ENCODE measurements around the gene STX11. TPM values are rescaled to one million over a fixed set of nuclear protein-coding genes. Genes with fewer than 3 reads are reported as not detected.

Gene STX11
- total RNA-seq, 1 donor from 2014 or later = 1.9 TPM

DNA sequence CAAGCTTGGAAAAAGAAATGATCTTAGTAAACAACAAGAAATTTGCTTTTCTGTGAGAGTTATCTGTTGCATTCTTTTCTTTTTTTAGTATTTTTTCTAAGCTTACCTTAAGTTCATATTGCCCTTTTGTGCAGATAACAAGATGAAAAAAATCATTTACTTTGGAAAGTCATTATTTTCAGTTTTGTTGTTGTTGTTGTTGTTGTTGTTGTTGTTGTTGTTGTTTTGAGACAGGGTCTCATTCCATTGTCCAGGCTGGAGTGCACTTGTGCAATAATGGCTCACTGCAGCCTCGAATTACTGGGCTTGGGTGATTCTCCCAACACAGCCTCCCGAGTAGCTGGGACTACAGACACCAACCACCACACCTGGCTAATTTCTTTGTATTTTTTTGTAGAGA is 8.8 kb upstream of the STX11 start:
- DNase-seq (ENCODE audit: low read depth) = no peak

- DNase-seq (ENCODE audit: low read depth) = no peak
Observed at GRCh38 chr6:144143106-144143505, 7.2 kb upstream of the STX11 start.

- DNase-seq (ENCODE audit: low read depth) = no peak
Observed at GRCh38 chr6:144143878-144144277, 6.4 kb upstream of the STX11 start.

DNA sequence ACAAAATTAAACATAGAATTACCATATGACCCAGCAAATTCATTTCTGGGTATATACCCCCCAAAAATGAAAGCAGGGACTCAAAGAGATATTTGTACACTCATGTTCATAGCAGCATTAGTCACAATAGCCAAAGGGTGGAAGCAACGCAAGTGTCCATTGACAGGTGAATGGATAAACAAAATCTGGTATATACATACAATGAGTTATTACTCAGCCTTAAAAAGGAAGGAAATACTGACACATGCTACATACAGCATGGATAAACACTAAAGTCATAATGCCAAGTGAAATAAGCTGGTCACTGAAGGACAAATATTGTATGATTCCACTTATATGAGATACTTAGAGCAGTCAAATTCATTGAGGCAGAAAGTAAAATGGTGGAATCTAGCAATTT is 5.3 kb upstream of the STX11 start:
- DNase-seq (ENCODE audit: low read depth) = no peak

- no peak for DNase-seq (ENCODE audit: low read depth)
Observed at GRCh38 chr6:144145541-144145940, 4.8 kb upstream of the STX11 start.

- no peak for DNase-seq (ENCODE audit: low read depth)
Observed at GRCh38 chr6:144148886-144149285, 1.4 kb upstream of the STX11 start.

DNA sequence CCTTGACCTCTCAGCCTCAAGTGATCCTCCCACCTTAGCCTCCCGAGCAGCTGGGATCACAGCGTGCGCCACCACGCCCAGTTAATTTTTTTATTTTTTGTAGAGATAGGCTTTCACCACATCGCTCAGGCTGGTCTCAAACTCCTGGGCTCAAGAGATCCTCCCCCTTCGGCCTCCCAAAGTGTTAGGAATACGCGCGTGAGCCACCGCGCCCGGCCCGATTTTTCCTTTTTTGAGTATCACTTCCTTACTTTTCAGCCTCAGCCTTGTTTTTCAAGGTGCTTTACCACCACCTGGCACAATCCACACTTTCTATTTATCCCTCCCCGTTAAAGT is 791 bp upstream of the STX11 start:
- DNase-seq (ENCODE audit: low read depth) = no peak

- peak; percentile 33 for DNase-seq (ENCODE audit: low read depth)
Observed at GRCh38 chr6:144150710-144151657, 667 bp downstream of the STX11 start.

DNA sequence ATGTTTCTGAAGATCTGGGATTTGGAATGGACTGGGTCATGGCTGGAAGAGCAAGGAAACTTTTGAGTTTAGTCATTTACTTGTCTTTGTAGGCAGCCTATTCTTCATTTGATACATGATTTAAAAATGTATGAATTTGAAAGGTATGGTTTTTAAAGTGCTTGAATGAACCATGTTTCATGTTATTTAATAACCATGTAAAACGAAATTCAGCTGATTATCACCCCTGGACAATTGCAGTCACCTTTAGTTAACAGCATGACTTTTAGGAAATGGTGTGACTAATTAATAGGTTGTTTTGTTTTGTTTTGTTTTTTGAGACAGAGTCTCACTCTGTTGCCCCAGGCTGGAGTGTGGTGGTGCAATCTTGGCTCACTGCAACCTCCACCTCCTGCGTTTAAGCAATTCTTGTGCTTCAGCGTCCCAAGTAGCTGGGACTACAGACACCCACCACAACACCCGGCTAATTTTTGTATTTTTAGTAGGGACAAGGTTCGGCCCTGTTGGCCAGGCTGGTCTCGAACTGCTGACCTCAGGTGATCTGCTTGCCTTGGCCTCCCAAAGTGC is 2.1 kb downstream of the STX11 start:
- no peak for DNase-seq (ENCODE audit: low read depth)

GRCh38 chr6:144153260-144153659 is 2.9 kb downstream of the STX11 start:
- DNase-seq (ENCODE audit: low read depth) = no peak

- no peak for DNase-seq (ENCODE audit: low read depth)
Observed at GRCh38 chr6:144153971-144154370, 3.7 kb downstream of the STX11 start.

DNA sequence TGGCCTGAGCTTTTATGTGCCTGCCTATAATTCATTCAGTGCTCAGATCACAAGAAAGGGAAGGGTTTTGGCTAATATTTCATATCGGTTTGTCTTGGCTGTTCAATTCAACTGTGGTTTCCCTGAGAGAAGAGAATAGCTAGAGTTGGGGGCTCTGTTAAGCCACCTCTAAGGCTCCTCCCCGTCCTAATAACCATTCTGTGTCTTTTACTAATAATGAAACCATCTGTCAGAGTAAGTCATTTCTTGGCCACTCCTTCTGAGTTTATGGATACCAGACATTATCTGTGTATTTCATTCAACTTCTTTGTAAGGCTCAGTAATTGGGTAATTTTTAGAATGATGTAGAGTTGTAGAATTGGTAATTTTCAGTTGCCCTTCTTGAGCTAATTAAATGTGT is 5.2 kb downstream of the STX11 start:
- DNase-seq (ENCODE audit: low read depth) = no peak

GRCh38 chr6:144156338-144156737 is 6.0 kb downstream of the STX11 start:
- no peak for DNase-seq (ENCODE audit: low read depth)

DNA sequence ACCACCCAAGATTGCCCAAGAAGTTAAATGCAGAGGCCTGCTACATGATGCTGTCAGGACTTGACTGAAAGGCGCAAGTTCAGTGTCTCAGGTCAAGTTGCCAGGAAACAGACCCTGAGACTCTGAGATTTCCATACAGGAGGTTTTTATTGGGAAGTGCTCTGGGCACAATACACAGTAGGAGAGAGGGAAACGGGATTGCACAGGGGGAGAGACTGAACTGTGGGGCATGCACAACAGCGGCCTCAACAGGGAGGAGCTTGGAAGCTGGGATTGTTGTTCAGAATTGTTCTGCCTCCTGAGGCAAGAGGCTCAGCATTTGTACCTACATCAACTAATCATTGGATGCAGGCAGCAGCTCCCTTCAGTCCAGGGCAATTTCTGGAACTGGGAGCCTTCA is 6.7 kb downstream of the STX11 start:
- DNase-seq (ENCODE audit: low read depth) = no peak

DNA sequence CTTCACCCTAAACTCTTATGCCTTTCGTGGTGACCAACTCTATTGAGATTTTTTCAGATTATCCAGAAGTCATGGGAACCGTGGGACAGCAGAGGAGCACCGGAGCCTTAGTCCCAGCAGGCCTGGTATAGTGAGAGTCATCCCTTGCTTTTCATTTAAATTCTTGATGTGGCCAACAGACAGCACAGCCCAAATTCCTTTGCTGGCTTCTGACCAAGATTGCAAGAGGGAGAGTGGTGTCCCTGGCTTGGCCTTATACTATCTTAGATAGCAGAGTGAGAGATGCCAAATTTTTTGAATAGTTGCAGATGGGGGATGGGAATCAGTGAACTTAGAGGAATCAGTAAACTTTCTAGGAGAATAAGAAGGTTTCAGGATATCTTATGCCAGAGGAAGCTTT is 7.8 kb downstream of the STX11 start:
- peak; percentile 91 for DNase-seq (ENCODE audit: low read depth)

GRCh38 chr6:144159223-144159622 is 8.9 kb downstream of the STX11 start:
- no peak for DNase-seq (ENCODE audit: low read depth)

- no peak for DNase-seq (ENCODE audit: low read depth)
Observed at GRCh38 chr6:144159742-144160141, 9.4 kb downstream of the STX11 start.

DNA sequence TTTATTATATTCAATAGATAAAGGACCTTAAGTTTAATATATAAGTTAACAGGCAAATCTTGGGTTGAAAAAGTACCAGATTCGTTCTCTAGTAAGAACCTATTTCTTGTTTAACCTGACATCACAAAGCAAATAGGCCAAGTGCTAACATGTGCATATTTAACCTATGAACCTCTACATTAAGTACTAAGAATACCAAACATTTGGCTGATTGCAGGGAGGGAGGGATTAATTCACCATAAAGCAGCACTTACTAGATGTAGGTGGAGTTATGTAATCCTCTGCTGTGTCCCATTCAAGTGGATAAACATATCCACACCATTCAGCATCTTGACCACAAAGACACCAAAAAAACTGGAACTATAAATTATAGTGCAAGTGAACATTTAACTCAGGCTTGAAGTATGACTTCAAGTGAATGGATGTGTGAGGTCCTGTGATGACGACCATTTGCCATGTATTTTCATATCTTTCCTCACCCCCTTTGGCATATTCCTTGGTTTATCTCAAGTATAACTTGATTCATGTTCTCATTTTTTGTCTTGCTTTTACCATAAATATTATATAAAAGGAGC is 10.2 kb downstream of the STX11 start:
- DNase-seq (ENCODE audit: low read depth) = no peak

DNA sequence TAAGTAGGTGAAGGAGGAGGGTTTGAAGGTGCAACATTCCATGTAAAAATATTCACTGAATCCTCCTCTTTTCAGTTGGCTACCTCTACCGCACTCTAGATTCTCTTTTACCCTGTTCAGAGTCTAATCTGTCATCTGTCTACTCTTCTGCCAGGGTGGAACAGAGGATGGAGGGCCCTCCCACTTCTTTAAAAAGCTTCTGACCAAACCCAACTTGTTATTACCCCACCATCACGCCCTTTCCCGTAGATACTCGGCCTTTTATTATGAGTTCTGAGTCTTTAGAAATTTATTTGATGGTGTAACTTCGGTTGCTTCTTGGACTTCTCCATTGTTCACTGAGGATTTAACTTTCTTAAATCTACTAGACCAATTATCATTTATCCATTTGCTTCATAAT is 11.7 kb downstream of the STX11 start:
- no peak for DNase-seq (ENCODE audit: low read depth)

GRCh38 chr6:144162977-144163376 is 12.7 kb downstream of the STX11 start:
- no peak for DNase-seq (ENCODE audit: low read depth)

- DNase-seq (ENCODE audit: low read depth) = no peak
Observed at GRCh38 chr6:144165784-144166183, 15.5 kb downstream of the STX11 start.

DNA sequence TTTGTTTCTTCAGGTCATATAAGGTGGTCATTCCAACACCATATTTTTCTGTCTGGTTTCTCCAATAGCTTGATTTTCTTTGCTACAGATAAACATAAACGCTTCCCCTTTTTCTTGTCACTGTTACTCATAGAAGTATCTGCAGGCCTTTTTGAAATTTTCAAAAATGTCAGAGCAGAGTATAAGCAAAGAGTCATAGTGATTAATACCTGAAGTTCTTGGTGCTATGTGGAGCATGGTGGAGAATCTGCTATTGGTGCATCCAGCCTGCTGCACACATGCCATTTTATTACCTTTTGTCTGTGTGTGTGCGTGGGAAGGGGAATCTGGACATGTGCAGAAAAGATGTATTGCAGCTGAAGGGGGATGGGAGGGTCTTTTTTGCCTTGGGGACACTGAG is 19.7 kb downstream of the STX11 start:
- no peak for DNase-seq (ENCODE audit: low read depth)

- DNase-seq (ENCODE audit: low read depth) = no peak
Observed at GRCh38 chr6:144171406-144171805, 21.1 kb downstream of the STX11 start.

Measured in myocyte (in vitro differentiated cells).